Endothelial cell (in vitro differentiated cells): ENCODE results near the gene VPS13D. TPM values are rescaled to one million over a fixed set of nuclear protein-coding genes. Genes with fewer than 3 reads are reported as not detected.

Source experiments
- DNase-seq: peaks from one replicate; pipeline ENCODE4 v3.0.0; 2021; ENCODE audit warnings: low spot score
- H3K27ac Mint-ChIP-seq: one replicate; pipeline ENCODE4 v1.8.0; 2021; ENCODE audit warnings: mixed read lengths, inconsistent platforms; ENCODE audit not compliant: unreplicated experiment
- H3K27me3 Mint-ChIP-seq: one replicate; pipeline ENCODE4 v1.8.0; 2021; ENCODE audit warnings: mild to moderate bottlenecking, moderate library complexity, mixed read lengths, inconsistent platforms; ENCODE audit not compliant: unreplicated experiment
- H3K36me3 Mint-ChIP-seq: one replicate; pipeline ENCODE4 v1.8.0; 2021; ENCODE audit warnings: mild to moderate bottlenecking, low read depth, mixed read lengths, inconsistent platforms; ENCODE audit not compliant: unreplicated experiment
- H3K4me1 Mint-ChIP-seq: one replicate; pipeline ENCODE4 v1.8.0; 2021; ENCODE audit warnings: mild to moderate bottlenecking, mixed read lengths, inconsistent platforms; ENCODE audit not compliant: unreplicated experiment
- H3K4me3 Mint-ChIP-seq: one replicate; pipeline ENCODE4 v1.8.0; 2021; ENCODE audit warnings: mild to moderate bottlenecking, mixed read lengths, inconsistent platforms; ENCODE audit not compliant: unreplicated experiment
- H3K9me3 Mint-ChIP-seq: one replicate; pipeline ENCODE4 v1.8.0; 2021; ENCODE audit warnings: mixed read lengths, inconsistent platforms; ENCODE audit not compliant: unreplicated experiment
- total RNA-seq: library from RNA; stranded (reverse); fragmentation: NEBNext Ultra II Directional; extraction: Animal tissue kit (Norgen Biotek cat#: 25700); gene quantifications from one replicate; pipeline ENCODE4 v1.2.1, GENCODE V29; 2021; ENCODE audit not compliant: unreplicated experiment
- TF ChIP-seq, protein P1 (sequence below): fragments of 200-600 bp; sonication (generic); IDR thresholded peaks from one replicate; pipeline ENCODE4 v1.5.0; 2021; ENCODE audit warnings: antibody characterized with exemption; ENCODE audit not compliant: unreplicated experiment

The VPS13D gene
- total RNA-seq, 1 donor from 2014 or later, result 37.8 TPM

GRCh38 chr1:12397462-12398450, 167.9 kb downstream of the VPS13D start:
- peaks cover 23% of the 10 kb centered on the region for H3K4me1 Mint-ChIP-seq
- H3K27ac Mint-ChIP-seq, result peak overlapping the region; percentile 53

GRCh38 chr1:12398479-12398878, 168.6 kb downstream of the VPS13D start:
- H3K9me3 Mint-ChIP-seq, result no peaks in the 10 kb centered on the region
- peaks cover 15% of the 10 kb centered on the region for H3K36me3 Mint-ChIP-seq
- peaks cover 2% of the 10 kb centered on the region for H3K27me3 Mint-ChIP-seq
- peak overlapping the region; percentile 53 for H3K27ac Mint-ChIP-seq
- TF ChIP-seq, protein P1, sequence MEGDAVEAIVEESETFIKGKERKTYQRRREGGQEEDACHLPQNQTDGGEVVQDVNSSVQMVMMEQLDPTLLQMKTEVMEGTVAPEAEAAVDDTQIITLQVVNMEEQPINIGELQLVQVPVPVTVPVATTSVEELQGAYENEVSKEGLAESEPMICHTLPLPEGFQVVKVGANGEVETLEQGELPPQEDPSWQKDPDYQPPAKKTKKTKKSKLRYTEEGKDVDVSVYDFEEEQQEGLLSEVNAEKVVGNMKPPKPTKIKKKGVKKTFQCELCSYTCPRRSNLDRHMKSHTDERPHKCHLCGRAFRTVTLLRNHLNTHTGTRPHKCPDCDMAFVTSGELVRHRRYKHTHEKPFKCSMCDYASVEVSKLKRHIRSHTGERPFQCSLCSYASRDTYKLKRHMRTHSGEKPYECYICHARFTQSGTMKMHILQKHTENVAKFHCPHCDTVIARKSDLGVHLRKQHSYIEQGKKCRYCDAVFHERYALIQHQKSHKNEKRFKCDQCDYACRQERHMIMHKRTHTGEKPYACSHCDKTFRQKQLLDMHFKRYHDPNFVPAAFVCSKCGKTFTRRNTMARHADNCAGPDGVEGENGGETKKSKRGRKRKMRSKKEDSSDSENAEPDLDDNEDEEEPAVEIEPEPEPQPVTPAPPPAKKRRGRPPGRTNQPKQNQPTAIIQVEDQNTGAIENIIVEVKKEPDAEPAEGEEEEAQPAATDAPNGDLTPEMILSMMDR, result no peak
- H3K4me3 Mint-ChIP-seq, result no peak overlapping the region
- no peak for DNase-seq
- peaks cover 23% of the 10 kb centered on the region for H3K4me1 Mint-ChIP-seq

More at GRCh38 chr1:12397462-12398450, 167.9 kb downstream of the VPS13D start:
- Mint-ChIP-seq H3K9me3 (no peaks in the 10 kb centered on the region), H3K4me3 (no peak overlapping the region), H3K36me3 (peaks cover 15% of the 10 kb centered on the region), H3K27me3 (peaks cover 3% of the 10 kb centered on the region)
- no peak for DNase-seq
- TF ChIP-seq, protein P1, result no peak

DNA sequence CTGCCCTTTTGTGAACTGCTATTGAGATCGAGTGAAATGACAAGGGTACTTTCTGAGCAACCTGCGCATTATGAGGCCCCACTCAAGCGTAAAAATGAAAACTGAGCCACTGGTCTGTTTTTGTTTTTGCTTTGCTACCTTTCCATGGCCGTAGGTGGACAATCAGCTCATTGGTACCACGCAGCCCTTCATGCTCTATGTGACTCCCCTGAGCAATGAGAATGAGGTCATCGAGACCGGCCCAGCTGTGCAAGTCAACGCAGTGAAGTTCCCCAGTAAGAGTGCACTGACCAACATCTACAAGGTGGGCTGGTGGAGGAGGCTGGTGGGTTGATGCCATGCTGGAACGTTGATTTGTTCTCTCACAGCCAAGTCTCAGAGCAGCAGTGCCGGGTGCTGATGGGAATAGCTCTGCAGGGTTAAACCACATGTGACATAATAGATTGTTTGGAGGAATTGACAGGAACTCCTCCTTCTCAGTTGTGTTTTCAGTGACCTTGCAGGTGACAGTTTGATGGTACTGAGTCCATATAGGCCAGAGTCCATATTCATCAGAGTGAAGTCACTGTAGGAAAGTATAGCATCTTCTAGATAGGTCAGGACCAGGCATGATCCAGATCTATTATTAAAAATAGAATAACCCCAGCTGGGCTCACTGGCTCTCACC, 170.3 kb downstream of the VPS13D start:
- H3K27me3 Mint-ChIP-seq, result peaks cover 3% of the 10 kb centered on the region
- TF ChIP-seq, protein P1, result no peak
- no peak overlapping the region for H3K27ac Mint-ChIP-seq
- H3K36me3 Mint-ChIP-seq, result peaks cover 22% of the 10 kb centered on the region
- no peak for DNase-seq
- H3K4me3 Mint-ChIP-seq, result peak overlapping the region; percentile 42
- H3K9me3 Mint-ChIP-seq, result no peaks in the 10 kb centered on the region
- H3K4me1 Mint-ChIP-seq, result peaks cover 23% of the 10 kb centered on the region

DNA sequence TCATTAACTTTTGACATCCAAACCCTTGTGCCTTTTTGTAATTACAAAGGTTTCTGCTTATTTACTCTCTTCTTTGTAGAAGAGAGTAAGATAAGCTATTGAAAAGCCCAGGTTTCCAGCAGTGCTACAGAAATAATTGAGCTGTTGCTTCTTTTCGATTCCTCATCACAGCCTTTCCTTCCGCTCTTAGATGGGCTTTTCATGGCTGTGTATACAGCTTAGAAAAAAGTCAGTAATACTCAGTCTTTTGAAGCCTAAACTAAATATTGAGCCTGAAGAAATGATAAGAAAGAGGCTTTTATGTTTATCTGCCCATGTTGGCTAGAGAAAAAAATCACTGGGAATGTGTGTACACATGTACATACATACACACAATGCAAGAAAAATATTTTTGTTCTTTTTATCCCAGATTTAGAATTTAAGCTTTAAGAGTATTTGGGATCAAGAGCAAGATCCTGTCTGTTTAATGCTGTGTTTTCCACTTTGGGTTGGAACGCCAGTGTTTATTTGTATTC, 172.4 kb downstream of the VPS13D start:
- TF ChIP-seq, protein P1, result no peak
- peaks cover 3% of the 10 kb centered on the region for H3K27me3 Mint-ChIP-seq
- peaks cover 25% of the 10 kb centered on the region for H3K4me1 Mint-ChIP-seq
- no peak for DNase-seq
- H3K4me3 Mint-ChIP-seq, result no peak overlapping the region
- H3K36me3 Mint-ChIP-seq, result peaks cover 22% of the 10 kb centered on the region
- no peak overlapping the region for H3K27ac Mint-ChIP-seq
- H3K9me3 Mint-ChIP-seq, result no peaks in the 10 kb centered on the region
